Neural cell (in vitro differentiated cells): ENCODE measurements around the gene ARID1B.

Source experiments
- EP300 ChIP-seq: fragments of 450-650 bp; conservative IDR thresholded peaks from 2 replicates; pipeline ENCODE4 v1.6.1; 2014; ENCODE audit warnings: antibody characterized with exemption, mild to moderate bottlenecking, moderate library complexity; ENCODE audit not compliant: poor library complexity, severe bottlenecking
- EZH2 ChIP-seq: fragments of 200-600, 300-800 bp; shearing (Covaris generic), sonication (generic); IDR thresholded peaks from 2 replicates; pipeline ENCODE4 v1.6.1; 2014; ENCODE audit warnings: antibody characterized with exemption, low read length, borderline replicate concordance, mild to moderate bottlenecking; ENCODE audit not compliant: insufficient read depth, poor library complexity, severe bottlenecking
- MXI1 ChIP-seq: fragments of 450-650 bp; conservative IDR thresholded peaks from 2 replicates; pipeline ENCODE4 v1.6.1; 2014; ENCODE audit warnings: antibody characterized with exemption, mild to moderate bottlenecking; ENCODE audit not compliant: poor library complexity, severe bottlenecking
- POLR2AphosphoS5 ChIP-seq: IDR thresholded peaks from 2 replicates; pipeline ENCODE4 v1.6.1; 2012
- RAD21 ChIP-seq: fragments of 450-650 bp; conservative IDR thresholded peaks from 2 replicates; pipeline ENCODE4 v1.6.1; 2014; ENCODE audit warnings: antibody characterized with exemption, mild to moderate bottlenecking, moderate library complexity
- REST ChIP-seq: IDR thresholded peaks from 2 replicates; pipeline ENCODE4 v1.6.1; 2012; ENCODE audit warnings: borderline replicate concordance
- TAF1 ChIP-seq: IDR thresholded peaks from 2 replicates; pipeline ENCODE4 v1.6.1; 2012; ENCODE audit warnings: low read depth
- TF ChIP-seq, protein P1 (sequence below): fragments of 450-650 bp; IDR thresholded peaks from 2 replicates; pipeline ENCODE4 v1.5.1; 2014; ENCODE audit warnings: antibody characterized with exemption, mild to moderate bottlenecking, moderate library complexity; ENCODE audit not compliant: poor library complexity, severe bottlenecking

DNA sequence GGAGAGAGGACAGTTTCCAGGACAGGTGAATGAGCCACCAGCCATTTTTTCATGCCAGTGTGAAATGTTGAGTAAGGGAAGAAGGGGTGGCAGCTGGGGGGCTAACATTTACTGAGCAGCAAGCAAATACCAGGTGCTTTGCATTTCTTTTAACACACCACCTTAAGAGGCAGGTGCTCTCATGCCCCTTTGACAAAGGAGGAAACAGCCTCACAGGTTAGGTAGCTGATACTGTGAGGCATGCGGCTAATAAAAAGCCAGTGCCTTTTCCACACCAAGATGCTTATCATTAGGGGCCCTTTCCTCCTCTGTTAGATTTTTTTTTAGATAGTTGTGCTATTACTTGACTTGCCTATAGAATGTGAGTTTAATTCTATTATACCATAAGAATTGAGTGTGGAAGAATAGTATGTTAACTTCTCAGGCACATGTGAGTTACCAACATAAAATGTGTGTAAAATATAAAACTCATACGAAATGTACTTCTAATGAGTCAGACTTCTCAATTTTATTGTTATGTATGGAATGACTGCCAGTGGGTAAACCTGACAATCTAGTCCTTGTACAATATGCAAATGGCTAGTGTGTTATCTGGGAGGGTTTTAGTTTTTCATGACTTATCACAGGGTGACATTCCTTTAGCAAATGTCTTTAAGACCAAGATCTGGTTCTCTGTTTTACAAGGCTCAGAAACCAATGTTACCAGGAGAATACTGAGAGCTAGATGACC is 286.2 kb downstream of the ARID1B start:
- TF ChIP-seq, protein P1, sequence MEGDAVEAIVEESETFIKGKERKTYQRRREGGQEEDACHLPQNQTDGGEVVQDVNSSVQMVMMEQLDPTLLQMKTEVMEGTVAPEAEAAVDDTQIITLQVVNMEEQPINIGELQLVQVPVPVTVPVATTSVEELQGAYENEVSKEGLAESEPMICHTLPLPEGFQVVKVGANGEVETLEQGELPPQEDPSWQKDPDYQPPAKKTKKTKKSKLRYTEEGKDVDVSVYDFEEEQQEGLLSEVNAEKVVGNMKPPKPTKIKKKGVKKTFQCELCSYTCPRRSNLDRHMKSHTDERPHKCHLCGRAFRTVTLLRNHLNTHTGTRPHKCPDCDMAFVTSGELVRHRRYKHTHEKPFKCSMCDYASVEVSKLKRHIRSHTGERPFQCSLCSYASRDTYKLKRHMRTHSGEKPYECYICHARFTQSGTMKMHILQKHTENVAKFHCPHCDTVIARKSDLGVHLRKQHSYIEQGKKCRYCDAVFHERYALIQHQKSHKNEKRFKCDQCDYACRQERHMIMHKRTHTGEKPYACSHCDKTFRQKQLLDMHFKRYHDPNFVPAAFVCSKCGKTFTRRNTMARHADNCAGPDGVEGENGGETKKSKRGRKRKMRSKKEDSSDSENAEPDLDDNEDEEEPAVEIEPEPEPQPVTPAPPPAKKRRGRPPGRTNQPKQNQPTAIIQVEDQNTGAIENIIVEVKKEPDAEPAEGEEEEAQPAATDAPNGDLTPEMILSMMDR = no peak
- TF ChIP-seq POLR2AphosphoS5 (no peak), REST (no peak), EZH2 (no peak), EP300 (no peak), MXI1 (no peak), RAD21 (no peak), TAF1 (no peak)
